Astrocyte (in vitro differentiated cells and primary cell): ENCODE results near the gene NPR2.

ENCODE experiments used
- CTCF ChIP-seq: IDR thresholded peaks from 2 replicates; pipeline ENCODE4 v1.5.1; 2011; ENCODE audit warnings: low read depth, mild to moderate bottlenecking, inconsistent platforms, low read length, moderate library complexity; ENCODE audit not compliant: insufficient read depth
- EZH2 ChIP-seq: IDR thresholded peaks from 2 replicates; pipeline ENCODE4 v1.6.1; 2012; ENCODE audit warnings: mild to moderate bottlenecking, low read length, inconsistent platforms; ENCODE audit not compliant: insufficient read depth

GRCh38 chr9:35854091-35854762, 62.8 kb downstream of the NPR2 start:
- no peak for TF ChIP-seq CTCF
- no peak for TF ChIP-seq EZH2
